GM19240 (cell line): ENCODE measurements around the gene MAMDC2.
"Not testable (repeated sequence)": the region's sequence is repeated elsewhere in the genome, so short reads cannot be mapped to it uniquely, and the experiment has no call there.

Source experiments
- DNase-seq: peaks from one replicate; pipeline ENCODE4 v3.0.0; 2011; ENCODE audit warnings: low spot score; ENCODE audit not compliant: insufficient read length

The MAMDC2 gene

GRCh38 chr9:70192707-70193106, 149.1 kb downstream of the MAMDC2 start:
- DNase-seq, result no peak

- no peak for DNase-seq
Observed at GRCh38 chr9:70195456-70195855, 151.8 kb downstream of the MAMDC2 start.

- no peak for DNase-seq
Observed at GRCh38 chr9:70197216-70198044, 153.8 kb downstream of the MAMDC2 start.

- not testable (repeated sequence) for DNase-seq
Observed at GRCh38 chr9:70204743-70205142, 161.1 kb downstream of the MAMDC2 start.

GRCh38 chr9:70205366-70206020, 161.8 kb downstream of the MAMDC2 start:
- no peak for DNase-seq

- no peak for DNase-seq
Observed at GRCh38 chr9:70217029-70217428, 173.4 kb downstream of the MAMDC2 start.

- DNase-seq, result no peak
Observed at GRCh38 chr9:70218767-70219166, 175.1 kb downstream of the MAMDC2 start.

GRCh38 chr9:70220216-70220615, 176.6 kb downstream of the MAMDC2 start:
- no peak for DNase-seq

GRCh38 chr9:70222354-70222753, 178.7 kb downstream of the MAMDC2 start:
- DNase-seq, result no peak

GRCh38 chr9:70228118-70228517, 184.5 kb downstream of the MAMDC2 start:
- DNase-seq, result no peak

GRCh38 chr9:70228611-70229010, 185.0 kb downstream of the MAMDC2 start:
- no peak for DNase-seq

GRCh38 chr9:70229026-70229425, 185.4 kb downstream of the MAMDC2 start:
- no peak for DNase-seq

- DNase-seq, result no peak
Observed at GRCh38 chr9:70229579-70229978, 185.9 kb downstream of the MAMDC2 start.

GRCh38 chr9:70232476-70232875, 188.8 kb downstream of the MAMDC2 start:
- no peak for DNase-seq

GRCh38 chr9:70234208-70234607, 190.6 kb downstream of the MAMDC2 start:
- DNase-seq, result not testable (repeated sequence)

GRCh38 chr9:70245952-70246351, 202.3 kb downstream of the MAMDC2 start:
- not testable (repeated sequence) for DNase-seq

- DNase-seq, result no peak
Observed at GRCh38 chr9:70250221-70250620, 206.6 kb downstream of the MAMDC2 start.

GRCh38 chr9:70255486-70255885, 211.8 kb downstream of the MAMDC2 start:
- DNase-seq, result no peak

- no peak for DNase-seq
Observed at GRCh38 chr9:70256123-70256551, 212.5 kb downstream of the MAMDC2 start.

- DNase-seq, result no peak
Observed at GRCh38 chr9:70257502-70257901, 213.9 kb downstream of the MAMDC2 start.

- no peak for DNase-seq
Observed at GRCh38 chr9:70257991-70258691, 214.5 kb downstream of the MAMDC2 start.
